Naive thymus-derived CD4-positive, alpha-beta T cell (primary cell): Measurements from ENCODE around the gene GLIPR1L2. TPM values are rescaled to one million over a fixed set of nuclear protein-coding genes. Genes with fewer than 3 reads are reported as not detected.
A peak's percentile ranks its signal among the peaks of the same experiment; 100 is the strongest.

ENCODE experiments used
- ATAC-seq: fragments of 150-1000 bp; cut with Tn5 transposase; 2 replicates; pipeline ENCODE4 v1.10.0; 2021; ENCODE audit warnings: mild to moderate bottlenecking, moderate library complexity
- CTCF ChIA-PET: fragments of 350-600 bp; sonication (Branson Sonifier 250); formaldehyde crosslinking; loops from one replicate; lab custom pipeline; 2021; ENCODE audit warnings: antibody characterized with exemption; lab: Charles Lee
- POLR2A ChIA-PET: fragments of 350-600 bp; sonication (Branson Sonifier 250); formaldehyde crosslinking; loops from one replicate; lab custom pipeline; 2021; ENCODE audit warnings: antibody characterized with exemption, inconsistent platforms; lab: Charles Lee
- DNase-seq, 9 donors: peaks; one replicate each; pipeline versions ENCODE4 v3.0.0 to v3.0.0-alpha.2; 2020 to 2022; ENCODE audit warnings: mixed read lengths in 1 of 9
- H3K27ac ChIP-seq: one replicate; pipeline ENCODE4 v1.7.0; 2013; ENCODE audit warnings: mild to moderate bottlenecking, low read depth, low read length, moderate library complexity
- H3K27me3 ChIP-seq, 2 donors: one replicate each; pipeline ENCODE4 v1.7.0; 2013; ENCODE audit warnings: low read length in 2 of 2, mild to moderate bottlenecking in 2 of 2, moderate library complexity in 2 of 2; ENCODE audit not compliant: control insufficient read depth in 2 of 2, insufficient read depth in 2 of 2
- H3K36me3 ChIP-seq, 3 experiments: 1 replicate in 2 of 3; 2 replicates in 1 of 3; pipeline ENCODE4 v1.7.0; 2013; ENCODE audit warnings: low read length in 3 of 3, mild to moderate bottlenecking in 3 of 3, moderate library complexity in 1 of 3; ENCODE audit not compliant: insufficient read depth in 3 of 3, control insufficient read depth in 2 of 3
- H3K4me1 ChIP-seq, 2 donors: one replicate each; pipeline ENCODE4 v1.7.0; 2013; ENCODE audit warnings: low read length in 2 of 2, mild to moderate bottlenecking in 2 of 2, moderate library complexity in 1 of 2; ENCODE audit not compliant: control insufficient read depth in 2 of 2, insufficient read depth in 2 of 2
- H3K4me3 ChIP-seq: 2 replicates; pipeline ENCODE4 v1.7.0; 2013; ENCODE audit warnings: mild to moderate bottlenecking, low read length
- H3K9me3 ChIP-seq, 3 experiments: 1 replicate in 2 of 3; 2 replicates in 1 of 3; pipeline ENCODE4 v1.7.0; 2013; ENCODE audit warnings: low read length in 3 of 3; ENCODE audit not compliant: control insufficient read depth in 2 of 3
- H3K27ac Mint-ChIP-seq, 9 donors: one replicate each; pipeline ENCODE4 v1.8.0; 2020 to 2022; ENCODE audit warnings: mixed read lengths in 9 of 9, mild to moderate bottlenecking in 8 of 9, moderate library complexity in 5 of 9, inconsistent platforms in 2 of 9
- H3K27me3 Mint-ChIP-seq, 5 donors: one replicate each; pipeline ENCODE4 v1.8.0; 2021 to 2022; ENCODE audit warnings: mixed read lengths in 5 of 5, mild to moderate bottlenecking in 1 of 5
- H3K36me3 Mint-ChIP-seq, 5 donors: one replicate each; pipeline ENCODE4 v1.8.0; 2020 to 2022; ENCODE audit warnings: mixed read lengths in 5 of 5, mild to moderate bottlenecking in 3 of 5, inconsistent platforms in 1 of 5
- H3K4me1 Mint-ChIP-seq, 7 donors: one replicate each; pipeline ENCODE4 v1.8.0; 2020 to 2022; ENCODE audit warnings: mixed read lengths in 7 of 7, mild to moderate bottlenecking in 3 of 7, inconsistent platforms in 1 of 7
- H3K4me3 Mint-ChIP-seq, 10 donors: one replicate each; pipeline ENCODE4 v1.8.0; 2020 to 2022; ENCODE audit warnings: mild to moderate bottlenecking in 10 of 10, mixed read lengths in 10 of 10, moderate library complexity in 6 of 10, inconsistent platforms in 2 of 10
- H3K9me3 Mint-ChIP-seq, 11 donors: one replicate each; pipeline ENCODE4 v1.8.0; 2020 to 2022; ENCODE audit warnings: mixed read lengths in 11 of 11, mild to moderate bottlenecking in 4 of 11, inconsistent platforms in 1 of 11, moderate library complexity in 1 of 11
- intact Hi-C, 2 donors: fragments of 100-400 bp; cut with micrococcal nuclease; formaldehyde crosslinking; loops; one replicate each; pipeline ENCODE4 v1.15.1; 2023
- polyA plus RNA-seq, 2 donors: library from polyadenylated mRNA; unstranded; fragments of 300-500 nt; fragmentation: Illumina TruSeq; gene quantifications; one replicate each; pipeline ENCODE4 v1.2.3, GENCODE V29; 2021
- total RNA-seq, 6 experiments: library from RNA in 5 of 6; stranded (reverse) in 5 of 6; gene quantifications; 1 replicate in 5 of 6; 2 replicates in 1 of 6; pipeline ENCODE4 v1.2.3 and lab custom pipeline; 2021 to 2026

GLIPR1L2 gene
- total and polyA plus RNA-seq, 7 experiments from 2014 or later = 0.22 to 2.3 (median 1.1) TPM

DNA sequence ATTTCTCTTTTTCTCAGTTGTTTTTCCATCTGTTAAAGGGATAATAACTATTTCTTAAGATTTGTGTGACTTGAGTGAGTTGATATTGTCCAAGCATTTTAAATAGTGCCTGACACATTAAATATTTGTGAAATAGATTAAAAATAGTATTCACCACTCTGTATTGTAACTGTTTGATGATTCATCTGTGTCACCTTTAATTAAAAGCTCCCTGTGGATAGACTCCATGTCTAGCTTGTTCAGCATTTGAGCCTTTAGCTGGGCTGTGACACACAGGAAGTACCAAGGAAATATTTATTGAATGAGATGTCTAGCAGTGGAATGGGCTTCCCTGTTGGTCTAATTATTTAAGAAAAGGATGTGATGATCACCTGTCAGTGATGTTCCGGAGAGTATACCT lies 1.8 kb upstream of the GLIPR1L2 start:
- ChIA-PET CTCF (no interaction called here), POLR2A (interaction anchor here (1.6 kb wide), 1 partner anchor 122 kb away, joined by 3 read pairs; no protein-coding TSS in a partner anchor)
- H3K27ac ChIP-seq = peak overlapping the region; percentile 79
- ATAC-seq = no peak
- H3K4me3 ChIP-seq = no peak overlapping the region
- no peaks in the 10 kb centered on the region for H3K9me3 ChIP-seq
- DNase-seq = no peak
- H3K4me1 ChIP-seq = peaks cover 11 to 19% of the 10 kb centered on the region in 2 donors
- peaks cover 0 to 6% (median 0%) of the 10 kb centered on the region in 5 donors for H3K36me3 Mint-ChIP-seq
- no peaks in the 10 kb centered on the region for H3K27me3 Mint-ChIP-seq
- intact Hi-C loops = no loop called here
- peak overlapping the region in 8 of 9 donors; percentile 5 to 99 (median 96) for H3K27ac Mint-ChIP-seq
- H3K4me1 Mint-ChIP-seq = peaks cover 22 to 52% (median 38%) of the 10 kb centered on the region in 7 donors
- H3K4me3 Mint-ChIP-seq = peak overlapping the region in 5 of 10 donors; percentile 15 to 98 (median 90)
- H3K27me3 ChIP-seq = no peaks in the 10 kb centered on the region
- no peaks in the 10 kb centered on the region for H3K36me3 ChIP-seq
- H3K9me3 Mint-ChIP-seq = peaks cover 0 to 7% (median 0%) of the 10 kb centered on the region in 11 donors

DNA sequence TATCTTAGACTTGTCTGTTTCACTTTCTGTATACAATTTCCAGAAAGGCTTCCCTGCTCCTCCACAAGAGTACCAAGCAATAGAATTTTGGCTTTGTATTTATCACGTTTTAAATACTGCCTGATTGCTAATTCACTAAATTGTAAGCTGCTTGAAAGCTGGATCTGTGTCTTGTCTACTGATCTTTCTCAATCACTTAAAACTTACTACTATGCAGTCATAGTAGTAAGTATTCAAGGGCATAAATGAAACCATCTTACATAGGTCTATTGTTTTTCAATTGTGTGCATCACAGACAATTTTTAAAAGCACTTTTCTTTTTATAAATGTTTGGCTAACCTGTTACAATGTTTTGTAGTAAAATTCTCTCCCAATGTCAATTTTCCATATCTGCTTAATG lies 1.2 kb upstream of the GLIPR1L2 start:
- peaks cover 11 to 19% of the 10 kb centered on the region in 2 donors for H3K4me1 ChIP-seq
- peaks cover 0 to 7% (median 0%) of the 10 kb centered on the region in 11 donors for H3K9me3 Mint-ChIP-seq
- H3K9me3 ChIP-seq = no peaks in the 10 kb centered on the region
- peaks cover 0 to 6% (median 0%) of the 10 kb centered on the region in 5 donors for H3K36me3 Mint-ChIP-seq
- no peaks in the 10 kb centered on the region for H3K36me3 ChIP-seq
- ChIA-PET POLR2A (interaction anchor here (1.6 kb wide), 1 partner anchor 121 kb away, joined by 3 read pairs; no protein-coding TSS in a partner anchor), CTCF (no interaction called here)
- H3K4me3 Mint-ChIP-seq = peak overlapping the region in 8 of 10 donors; percentile 87 to 98 (median 92)
- intact Hi-C loops = loop anchor here (1.0 to 10.0 kb wide), 9 partner anchors 325 to 1375 kb away; partner anchors contain the start of genes ATXN7L3B (in 1 of the 2), BBS10 (in 1 of the 2), NAP1L1 (in 1 of the 2) and OSBPL8 (in 1 of the 2)
- peak overlapping the region; percentile 79 for H3K27ac ChIP-seq
- peaks cover 22 to 52% (median 38%) of the 10 kb centered on the region in 7 donors for H3K4me1 Mint-ChIP-seq
- H3K27me3 ChIP-seq = no peaks in the 10 kb centered on the region
- H3K27ac Mint-ChIP-seq = peak overlapping the region; percentile 62 to 99 (median 97)
- DNase-seq (no peak), ATAC-seq (no peak)
- no peak overlapping the region for H3K4me3 ChIP-seq
- no peaks in the 10 kb centered on the region for H3K27me3 Mint-ChIP-seq

DNA sequence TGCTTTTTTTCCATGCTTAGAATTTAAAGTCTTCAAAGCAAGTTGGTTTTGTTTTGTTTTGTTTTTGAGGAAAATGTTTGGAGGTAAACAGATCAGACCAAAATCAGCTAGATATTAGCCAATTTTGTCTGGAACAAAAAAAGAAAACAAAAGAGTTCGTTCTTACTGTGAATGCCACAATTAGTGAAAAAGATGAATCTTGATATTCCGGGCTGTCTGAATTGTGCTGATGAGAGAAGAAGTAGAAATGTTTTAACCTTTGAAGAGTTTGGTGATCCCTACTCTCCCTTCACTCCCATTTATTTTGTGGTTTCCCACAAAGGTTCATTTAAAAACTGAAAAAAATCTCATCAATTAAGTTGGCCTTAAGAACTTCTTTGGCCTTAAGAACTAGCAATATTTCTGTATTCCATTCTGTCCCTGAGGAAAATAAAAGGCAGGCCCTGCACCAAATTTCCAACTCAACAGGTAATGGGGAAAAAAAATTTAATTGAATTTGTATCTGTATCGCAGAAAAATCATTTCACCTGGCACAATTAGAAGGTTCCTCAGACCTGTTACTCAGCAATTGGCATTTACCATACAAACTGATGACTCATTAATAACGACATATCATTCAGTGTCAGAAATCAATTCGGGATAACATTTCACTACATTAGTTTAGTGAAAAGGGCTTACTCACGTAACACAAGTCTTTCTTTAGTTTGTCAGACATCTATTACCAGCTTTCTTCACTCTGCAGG lies 562 bp upstream of the GLIPR1L2 start:
- peaks cover 11 to 19% of the 10 kb centered on the region in 2 donors for H3K4me1 ChIP-seq
- no peaks in the 10 kb centered on the region for H3K36me3 ChIP-seq
- H3K36me3 Mint-ChIP-seq = peaks cover 0 to 6% (median 0%) of the 10 kb centered on the region in 5 donors
- H3K27ac ChIP-seq = peak overlapping the region; percentile 79
- H3K4me3 ChIP-seq = peak overlapping the region; percentile 67
- peak overlapping the region; percentile 93 to 99 (median 98) for H3K27ac Mint-ChIP-seq
- ATAC-seq (no peak), DNase-seq (no peak)
- H3K27me3 ChIP-seq = no peaks in the 10 kb centered on the region
- intact Hi-C loops = loop anchor here (1.0 to 10.0 kb wide), 9 partner anchors 324 to 1374 kb away; partner anchors contain the start of genes ATXN7L3B (in 1 of the 2), BBS10 (in 1 of the 2), NAP1L1 (in 1 of the 2) and OSBPL8 (in 1 of the 2)
- peak overlapping the region; percentile 87 to 98 (median 94) for H3K4me3 Mint-ChIP-seq
- H3K9me3 Mint-ChIP-seq = peaks cover 0 to 7% (median 0%) of the 10 kb centered on the region in 11 donors
- no peaks in the 10 kb centered on the region for H3K27me3 Mint-ChIP-seq
- ChIA-PET POLR2A (interaction anchor here (1.0 to 2.2 kb wide), 9 partner anchors 88 to 1169 kb away, joined by 3 to 31 read pairs (median 6); partner anchors contain the start of genes GLIPR1, KRR1, OSBPL8 and PHLDA1), CTCF (interaction anchor here (0.9 to 2.4 kb wide), 6 partner anchors 90 to 136 kb away, joined by 3 to 14 read pairs (median 6); partner anchors contain the start of gene GLIPR1)
- H3K4me1 Mint-ChIP-seq = peaks cover 22 to 54% (median 38%) of the 10 kb centered on the region in 7 donors
- H3K9me3 ChIP-seq = no peaks in the 10 kb centered on the region

DNA sequence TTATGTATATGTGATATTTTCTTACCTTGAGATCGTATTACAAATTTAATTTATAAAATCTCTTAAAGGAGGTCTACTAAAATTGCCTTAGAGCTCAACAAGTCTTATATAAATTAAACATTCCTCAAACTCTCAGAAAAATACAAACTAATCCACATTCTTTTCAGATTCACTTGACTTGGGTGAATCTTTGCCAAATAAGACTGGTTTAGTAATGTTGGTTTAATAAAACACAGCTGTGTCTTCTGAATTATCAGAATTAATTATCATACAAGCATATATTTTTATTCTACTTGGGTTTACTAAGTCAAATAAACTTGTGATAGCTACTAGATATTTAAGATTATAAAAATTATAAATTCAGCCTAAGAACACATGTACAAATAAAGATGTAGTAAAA lies 13.3 kb downstream of the GLIPR1L2 start:
- POLR2A ChIA-PET = interaction anchor here (0.6 kb wide), 1 partner anchor 58 kb away, joined by 4 read pairs; no protein-coding TSS in a partner anchor
- Histone ChIP-seq H3K4me3 (no peak overlapping the region), H3K27me3 (no peaks in the 10 kb centered on the region), H3K4me1 (no peaks in the 10 kb centered on the region), H3K36me3 (no peaks in the 10 kb centered on the region), H3K27ac (no peak overlapping the region), H3K9me3 (no peaks in the 10 kb centered on the region)
- no peaks in the 10 kb centered on the region for H3K27me3 Mint-ChIP-seq
- peaks cover 0 to 2% (median 0%) of the 10 kb centered on the region in 7 donors for H3K4me1 Mint-ChIP-seq
- ATAC-seq = no peak
- CTCF ChIA-PET = no interaction called here
- no peak overlapping the region for H3K4me3 Mint-ChIP-seq
- no peak overlapping the region for H3K27ac Mint-ChIP-seq
- DNase-seq = no peak
- intact Hi-C loops = no loop called here
- peaks cover 0 to 21% (median 5%) of the 10 kb centered on the region in 5 donors for H3K36me3 Mint-ChIP-seq
- peaks cover 0 to 2% (median 0%) of the 10 kb centered on the region in 11 donors for H3K9me3 Mint-ChIP-seq

DNA sequence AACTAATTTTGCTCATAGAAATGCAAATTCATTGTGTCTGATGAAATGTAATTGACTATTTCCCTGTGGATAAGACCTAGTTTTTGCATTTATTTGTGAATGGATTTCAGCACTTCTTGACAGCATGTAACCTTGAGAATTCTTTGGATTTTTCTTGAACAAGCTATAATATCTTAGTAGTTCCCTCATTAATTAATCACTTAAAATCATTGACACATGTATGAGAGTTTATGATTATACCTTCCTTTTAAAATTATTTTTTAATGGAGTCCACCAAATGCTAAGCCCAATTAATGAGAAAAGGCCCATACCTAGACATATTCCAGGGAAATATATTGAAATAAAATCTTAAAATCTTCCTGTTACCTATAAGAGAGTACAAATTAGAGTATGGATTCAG lies 16.8 kb downstream of the GLIPR1L2 start:
- Mint-ChIP-seq H3K4me3 (no peak overlapping the region), H3K27ac (no peak overlapping the region), H3K36me3 (peaks cover 0 to 29% (median 13%) of the 10 kb centered on the region in 5 donors), H3K4me1 (peaks cover 0 to 2% (median 0%) of the 10 kb centered on the region in 7 donors), H3K9me3 (peaks cover 0 to 3% (median 0%) of the 10 kb centered on the region in 11 donors), H3K27me3 (no peaks in the 10 kb centered on the region)
- POLR2A ChIA-PET = interaction anchor here (0.7 kb wide), 1 partner anchor 16 kb away, joined by 3 read pairs; no protein-coding TSS in a partner anchor
- no peak overlapping the region for H3K27ac ChIP-seq
- no peaks in the 10 kb centered on the region for H3K27me3 ChIP-seq
- intact Hi-C loops = no loop called here
- no peaks in the 10 kb centered on the region for H3K36me3 ChIP-seq
- no peaks in the 10 kb centered on the region for H3K9me3 ChIP-seq
- H3K4me3 ChIP-seq = no peak overlapping the region
- ATAC-seq (no peak), DNase-seq (no peak)
- H3K4me1 ChIP-seq = no peaks in the 10 kb centered on the region
- CTCF ChIA-PET = interaction anchor here (1.4 kb wide), 1 partner anchor 16 kb away, joined by 3 read pairs; no protein-coding TSS in a partner anchor

DNA sequence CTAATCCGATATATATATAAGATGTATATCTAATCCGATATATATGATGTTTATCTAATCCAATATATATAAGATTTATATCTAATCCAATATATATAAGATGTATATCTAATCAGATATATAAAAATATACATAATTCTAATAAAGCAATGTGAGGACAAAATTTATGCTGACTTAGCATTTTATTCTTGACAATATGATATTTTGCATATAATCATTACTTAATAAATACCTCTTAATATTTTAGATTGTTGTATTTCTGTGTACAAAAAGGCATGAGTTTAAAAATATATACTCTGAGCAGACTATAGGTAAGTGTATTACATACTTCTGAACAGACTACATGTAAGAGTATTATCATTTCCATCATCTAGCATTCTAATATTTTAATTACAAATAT lies 18.9 kb downstream of the GLIPR1L2 start:
- intact Hi-C loops = no loop called here
- H3K27ac Mint-ChIP-seq = no peak overlapping the region
- CTCF ChIA-PET = no interaction called here

More for the DNA sequence above, 18.9 kb downstream of the GLIPR1L2 start:
- H3K36me3 ChIP-seq = no peaks in the 10 kb centered on the region
- H3K4me3 ChIP-seq = no peak overlapping the region
- POLR2A ChIA-PET = no interaction called here
- Mint-ChIP-seq H3K9me3 (peaks cover 0 to 3% (median 0%) of the 10 kb centered on the region in 11 donors), H3K4me1 (no peaks in the 10 kb centered on the region), H3K27me3 (peaks cover 0 to 2% (median 0%) of the 10 kb centered on the region in 5 donors), H3K4me3 (no peak overlapping the region), H3K36me3 (peaks cover 0 to 26% (median 7%) of the 10 kb centered on the region in 5 donors)
- H3K27ac ChIP-seq = no peak overlapping the region
- DNase-seq = no peak
- H3K9me3 ChIP-seq = no peaks in the 10 kb centered on the region
- no peaks in the 10 kb centered on the region for H3K4me1 ChIP-seq
- no peaks in the 10 kb centered on the region for H3K27me3 ChIP-seq
- no peak for ATAC-seq
